KG1 (cell line): ENCODE measurements around the gene FOSL1.

Source experiments
- DNase-seq: peaks from one replicate; lab custom pipeline; 2025; lab: John Stamatoyannopoulos, UW

The FOSL1 gene

GRCh38 chr11:65900125-65900898, at the start of gene FOSL1:
Gene FOSL1 (minus strand): TSS chr11:65900388. CDS start chr11:65900339, 49 bp downstream.
- no peak for DNase-seq

- DNase-seq = no peak
Measured at GRCh38 chr11:65947603-65948125, 47.5 kb upstream of the FOSL1 start.

- no peak for DNase-seq
Measured at GRCh38 chr11:65947133-65947532, 46.9 kb upstream of the FOSL1 start.

GRCh38 chr11:65946655-65947054, 46.5 kb upstream of the FOSL1 start:
- DNase-seq = no peak

GRCh38 chr11:65945941-65946558, 45.9 kb upstream of the FOSL1 start:
- DNase-seq = no peak

GRCh38 chr11:65945430-65945911, 45.3 kb upstream of the FOSL1 start, which contains the start of gene TSGA10IP:
Gene TSGA10IP (plus strand): TSS chr11:65945480. CDS start chr11:65945676, 196 bp downstream.
- no peak for DNase-seq

- DNase-seq = no peak
Measured at GRCh38 chr11:65944767-65945166, 44.6 kb upstream of the FOSL1 start.

GRCh38 chr11:65944191-65944590, 44.0 kb upstream of the FOSL1 start:
- no peak for DNase-seq

GRCh38 chr11:65942531-65942930, 42.3 kb upstream of the FOSL1 start:
- DNase-seq = no peak

- no peak for DNase-seq
Measured at GRCh38 chr11:65941720-65942310, 41.6 kb upstream of the FOSL1 start.

GRCh38 chr11:65937766-65938165, 37.6 kb upstream of the FOSL1 start:
- DNase-seq = no peak

GRCh38 chr11:65934014-65934413, 33.8 kb upstream of the FOSL1 start:
- DNase-seq = no peak

- no peak for DNase-seq
Measured at GRCh38 chr11:65932558-65932919, 32.4 kb upstream of the FOSL1 start.

GRCh38 chr11:65931773-65932557, 31.8 kb upstream of the FOSL1 start:
- DNase-seq = no peak

GRCh38 chr11:65928667-65929066, 28.5 kb upstream of the FOSL1 start:
- peak; percentile 40 for DNase-seq

GRCh38 chr11:65927904-65928397, 27.8 kb upstream of the FOSL1 start:
- peak; percentile 87 for DNase-seq

GRCh38 chr11:65925397-65925796, 25.2 kb upstream of the FOSL1 start:
- DNase-seq = no peak

- no peak for DNase-seq
Measured at GRCh38 chr11:65922565-65922964, 22.4 kb upstream of the FOSL1 start.

- no peak for DNase-seq
Measured at GRCh38 chr11:65921876-65922275, 21.7 kb upstream of the FOSL1 start.

- DNase-seq = no peak
Measured at GRCh38 chr11:65921033-65921555, 20.9 kb upstream of the FOSL1 start.

- no peak for DNase-seq
Measured at GRCh38 chr11:65920372-65920802, 20.2 kb upstream of the FOSL1 start.
